OCI-LY1 (cell line): Measurements from ENCODE around the gene PCBD1.

Experiments
- H2AFZ ChIP-seq: fragments of 200-600 bp; sonication (generic), shearing (Covaris generic); 2 replicates; pipeline ENCODE4 v1.6.0; 2014; ENCODE audit warnings: antibody characterized with exemption, mild to moderate bottlenecking, low read length
- H3F3A ChIP-seq: fragments of 200-600 bp; sonication (generic), shearing (Covaris generic); 2 replicates; pipeline ENCODE4 v1.6.0; 2014; ENCODE audit warnings: mild to moderate bottlenecking, antibody characterized with exemption, low read length, moderate library complexity; ENCODE audit not compliant: insufficient read depth
- H3K27ac ChIP-seq: fragments of 200-600 bp; sonication (generic); 2 replicates; pipeline ENCODE4 v1.5.1; 2014; ENCODE audit warnings: low read length, mixed run types, mild to moderate bottlenecking, low read depth; ENCODE audit not compliant: poor library complexity, severe bottlenecking
- H3K27me3 ChIP-seq: fragments of 200-600 bp; sonication (generic); 2 replicates; pipeline ENCODE4 v1.6.0; 2014; ENCODE audit warnings: antibody characterized with exemption, mild to moderate bottlenecking, low read length, moderate library complexity; ENCODE audit not compliant: insufficient read depth
- H3K36me3 ChIP-seq: fragments of 200-600 bp; sonication (generic); 2 replicates; pipeline ENCODE4 v1.6.1; 2014; ENCODE audit warnings: mild to moderate bottlenecking, antibody characterized with exemption, low read length, moderate library complexity, mixed read lengths; ENCODE audit not compliant: insufficient read depth
- H3K4me1 ChIP-seq: fragments of 200-600 bp; sonication (generic); 2 replicates; pipeline ENCODE4 v1.5.1; 2014; ENCODE audit warnings: mild to moderate bottlenecking, low read length, moderate library complexity; ENCODE audit not compliant: insufficient read depth, severe bottlenecking
- H3K4me2 ChIP-seq: fragments of 200-600 bp; sonication (generic), shearing (Covaris generic); 2 replicates; pipeline ENCODE4 v1.6.1; 2014; ENCODE audit warnings: low read length
- H3K4me3 ChIP-seq: fragments of 200-600 bp; sonication (generic); 2 replicates; pipeline ENCODE4 v1.5.1; 2014; ENCODE audit warnings: low read length, low read depth, mild to moderate bottlenecking, mixed read lengths; ENCODE audit not compliant: poor library complexity, severe bottlenecking
- H3K79me2 ChIP-seq: fragments of 200-600 bp; shearing (Covaris generic); 2 replicates; pipeline ENCODE4 v1.6.1; 2016; ENCODE audit warnings: mixed run types, low read length, mixed read lengths; ENCODE audit not compliant: insufficient read depth
- H3K9ac ChIP-seq: fragments of 200-600 bp; sonication (generic), shearing (Covaris generic); 2 replicates; pipeline ENCODE4 v1.6.1; 2014; ENCODE audit warnings: mild to moderate bottlenecking, low read length, mixed read lengths
- H3K9me2 ChIP-seq: fragments of 200-600 bp; sonication (generic), shearing (Covaris generic); 2 replicates; pipeline ENCODE4 v1.6.1; 2014; ENCODE audit warnings: low read depth, mild to moderate bottlenecking, low read length, mixed read lengths
- H3K9me3 ChIP-seq: fragments of 200-600 bp; shearing (Covaris generic); 2 replicates; pipeline ENCODE4 v1.6.1; 2014; ENCODE audit warnings: low read length, mixed read lengths
- H4K20me1 ChIP-seq: fragments of 200-600 bp; sonication (generic), shearing (Covaris generic); 2 replicates; pipeline ENCODE4 v1.6.0; 2016; ENCODE audit warnings: mild to moderate bottlenecking, low read length; ENCODE audit not compliant: insufficient read depth
- CTCF ChIP-seq: fragments of 200-600 bp; sonication (generic), shearing (Covaris generic); IDR thresholded peaks from 2 replicates; pipeline ENCODE4 v1.5.1; 2017; ENCODE audit warnings: mild to moderate bottlenecking, antibody characterized with exemption, low read length, moderate library complexity, mixed read lengths
- EZH2 ChIP-seq: fragments of 200-600 bp; sonication (generic), shearing (Covaris generic); IDR thresholded peaks from 2 replicates; pipeline ENCODE4 v1.8.0; 2017; ENCODE audit warnings: borderline replicate concordance, mixed run types, mild to moderate bottlenecking, antibody characterized with exemption, low read length, moderate library complexity, mixed read lengths

PCBD1 gene

GRCh38 chr10:70887804-70888800, at the start of gene PCBD1:
PCBD1 (minus strand) TSS chr10:70888565; CDS start chr10:70888533, 32 bp downstream.
- H3K36me3 ChIP-seq: peaks cover 4% of the 10 kb centered on the region
- peaks cover 12% of the 10 kb centered on the region for H3K4me1 ChIP-seq
- H3K4me3 ChIP-seq: peak within 1 kb of the TSS; percentile 67
- H3K9me3 ChIP-seq: peaks cover 4% of the 10 kb centered on the region; the same call in 1 of the 2 replicates
- TF ChIP-seq EZH2 (no peak), CTCF (no peak)
- H3K4me2 ChIP-seq: peak within 1 kb of the TSS; percentile 69
- H3K9me2 ChIP-seq: no peaks in the 10 kb centered on the region
- H3F3A ChIP-seq: no peaks in the 10 kb centered on the region
- H3K79me2 ChIP-seq: no peaks in the 10 kb centered on the region
- H3K9ac ChIP-seq: peak within 1 kb of the TSS; percentile 62
- no peak within 1 kb of the TSS for H3K27ac ChIP-seq
- peaks cover 4% of the 10 kb centered on the region; the same call in 1 of the 2 replicates for H3K27me3 ChIP-seq
- H2AFZ ChIP-seq: peak within 1 kb of the TSS; percentile 15; the same call in 1 of the 2 replicates
- H4K20me1 ChIP-seq: no peaks in the 10 kb centered on the region

- H3K4me1 ChIP-seq: no peaks in the 10 kb centered on the region
- H3K9me3 ChIP-seq: no peaks in the 10 kb centered on the region
- H3K9ac ChIP-seq: no peak overlapping the region
- no peaks in the 10 kb centered on the region for H4K20me1 ChIP-seq
- no peak overlapping the region for H2AFZ ChIP-seq
- H3K27ac ChIP-seq: no peak overlapping the region
- no peaks in the 10 kb centered on the region for H3K79me2 ChIP-seq
- no peak overlapping the region for H3K4me2 ChIP-seq
- H3K36me3 ChIP-seq: no peaks in the 10 kb centered on the region
- no peaks in the 10 kb centered on the region for H3K9me2 ChIP-seq
- no peaks in the 10 kb centered on the region for H3F3A ChIP-seq
- no peaks in the 10 kb centered on the region; the same call in none of the 2 replicates for H3K27me3 ChIP-seq
- TF ChIP-seq CTCF: no peak
- no peak for TF ChIP-seq EZH2
- H3K4me3 ChIP-seq: no peak overlapping the region
These were observed 49.3 kb upstream of the PCBD1 start for GRCh38 chr10:70937661-70938060.

GRCh38 chr10:70936111-70936510, 47.7 kb upstream of the PCBD1 start:
- Histone ChIP-seq H3F3A (no peaks in the 10 kb centered on the region), H3K4me2 (no peak overlapping the region), H4K20me1 (no peaks in the 10 kb centered on the region), H3K4me3 (no peak overlapping the region), H3K9ac (no peak overlapping the region), H3K27ac (no peak overlapping the region), H3K79me2 (no peaks in the 10 kb centered on the region), H3K36me3 (no peaks in the 10 kb centered on the region), H3K9me2 (no peaks in the 10 kb centered on the region), H3K27me3 (no peaks in the 10 kb centered on the region; the same call in none of the 2 replicates), H2AFZ (no peak overlapping the region), H3K9me3 (no peaks in the 10 kb centered on the region), H3K4me1 (no peaks in the 10 kb centered on the region)
- no peak for TF ChIP-seq EZH2
- TF ChIP-seq CTCF: no peak
